Ectodermal cell (in vitro differentiated cells): ENCODE measurements around the gene SVIL.
A peak's percentile ranks its signal among the peaks of the same experiment; 100 is the strongest.
"Not testable (repeated sequence)": the region's sequence is repeated elsewhere in the genome, so short reads cannot be mapped to it uniquely, and the experiment has no call there.

Experiments used
- H3K27ac ChIP-seq: 2 replicates; pipeline ENCODE4 v1.7.0; 2013; ENCODE audit warnings: mild to moderate bottlenecking, low read depth, low read length; ENCODE audit not compliant: insufficient read depth, poor library complexity, severe bottlenecking
- H3K27me3 ChIP-seq: 2 replicates; pipeline ENCODE4 v1.7.0; 2013; ENCODE audit warnings: mild to moderate bottlenecking, low read length; ENCODE audit not compliant: insufficient read depth, control insufficient read depth, poor library complexity, severe bottlenecking
- H3K36me3 ChIP-seq: one replicate; pipeline ENCODE4 v1.7.0; 2013; ENCODE audit warnings: low read length; ENCODE audit not compliant: control insufficient read depth, insufficient read depth
- H3K4me1 ChIP-seq: one replicate; pipeline ENCODE4 v1.7.0; 2013; ENCODE audit warnings: low read length; ENCODE audit not compliant: control insufficient read depth, insufficient read depth
- H3K4me3 ChIP-seq: 2 replicates; pipeline ENCODE4 v1.7.0; 2013; ENCODE audit warnings: low read depth, low read length, control low read depth; ENCODE audit not compliant: insufficient read depth
- H3K9me3 ChIP-seq: 2 replicates; pipeline ENCODE4 v1.7.0; 2013; ENCODE audit warnings: mild to moderate bottlenecking, low read length, moderate library complexity; ENCODE audit not compliant: control insufficient read depth
- WGBS, 2 experiments: methylation state at CpG; one replicate each; pipeline ENCODE4 v1.1.7; 2013; ENCODE audit warnings: missing lambda C conversion rate in 2 of 2; 5-methylcytosine and 5-hydroxymethylcytosine counted together

Gene SVIL

DNA sequence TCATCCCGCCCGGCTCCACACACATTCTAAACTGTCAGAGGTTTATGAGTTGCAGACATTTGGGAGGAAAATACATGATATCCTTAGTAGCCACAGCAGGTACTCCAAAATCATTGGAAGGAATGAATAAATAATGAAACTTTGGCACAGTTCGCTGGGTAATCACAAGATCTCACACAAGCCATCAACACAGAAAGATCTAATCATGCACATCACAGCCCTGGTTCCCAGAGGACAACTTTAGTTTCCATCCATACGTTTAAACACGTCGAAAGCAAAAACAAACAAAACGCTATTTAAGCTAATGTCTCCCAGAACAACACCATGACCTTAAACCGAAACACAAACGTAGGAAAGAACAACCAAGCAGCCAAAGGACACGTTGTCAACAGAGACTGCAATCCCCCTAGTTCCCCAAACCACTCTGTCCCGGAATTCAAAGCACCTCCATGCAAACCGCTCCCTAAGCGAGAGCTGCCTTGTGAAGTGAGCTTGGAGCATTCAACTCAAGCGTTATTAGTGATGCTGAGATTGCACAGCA, 12.3 kb downstream of the SVIL start:
- H3K4me3 ChIP-seq = no peak overlapping the region
- H3K27ac ChIP-seq = no peak overlapping the region
- no peaks in the 10 kb centered on the region for H3K27me3 ChIP-seq
- H3K36me3 ChIP-seq = no peaks in the 10 kb centered on the region
- H3K4me1 ChIP-seq = peaks cover 20% of the 10 kb centered on the region
- no peaks in the 10 kb centered on the region for H3K9me3 ChIP-seq
- 86% methylated on average over 14 of the region's 14 CpGs for WGBS, 2 experiments

DNA sequence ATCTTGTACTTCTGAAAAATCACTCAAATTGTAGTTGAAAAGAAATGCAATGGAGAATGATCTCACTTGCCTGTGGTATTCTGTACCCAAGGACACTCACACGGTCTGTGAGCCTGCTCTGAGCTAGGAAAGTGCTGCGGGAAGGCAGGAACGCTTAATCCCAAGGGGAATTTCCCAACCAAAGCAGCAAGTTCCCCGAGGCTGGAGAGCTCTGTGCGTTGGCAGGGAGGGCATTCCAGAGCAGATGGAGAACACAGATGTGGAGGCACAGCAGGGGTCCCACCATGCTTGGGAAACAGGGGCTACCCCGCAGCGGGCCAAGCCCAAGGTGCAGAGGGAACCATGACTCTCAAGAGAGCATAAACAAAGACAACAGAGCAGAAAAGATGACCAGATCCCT, 13.6 kb downstream of the SVIL start:
- Histone ChIP-seq H3K36me3 (no peaks in the 10 kb centered on the region), H3K27ac (no peak overlapping the region), H3K9me3 (no peaks in the 10 kb centered on the region), H3K4me1 (peaks cover 20% of the 10 kb centered on the region), H3K4me3 (no peak overlapping the region), H3K27me3 (no peaks in the 10 kb centered on the region)
- WGBS, 2 experiments = 34% methylated on average over 7 of the region's 7 CpGs

DNA sequence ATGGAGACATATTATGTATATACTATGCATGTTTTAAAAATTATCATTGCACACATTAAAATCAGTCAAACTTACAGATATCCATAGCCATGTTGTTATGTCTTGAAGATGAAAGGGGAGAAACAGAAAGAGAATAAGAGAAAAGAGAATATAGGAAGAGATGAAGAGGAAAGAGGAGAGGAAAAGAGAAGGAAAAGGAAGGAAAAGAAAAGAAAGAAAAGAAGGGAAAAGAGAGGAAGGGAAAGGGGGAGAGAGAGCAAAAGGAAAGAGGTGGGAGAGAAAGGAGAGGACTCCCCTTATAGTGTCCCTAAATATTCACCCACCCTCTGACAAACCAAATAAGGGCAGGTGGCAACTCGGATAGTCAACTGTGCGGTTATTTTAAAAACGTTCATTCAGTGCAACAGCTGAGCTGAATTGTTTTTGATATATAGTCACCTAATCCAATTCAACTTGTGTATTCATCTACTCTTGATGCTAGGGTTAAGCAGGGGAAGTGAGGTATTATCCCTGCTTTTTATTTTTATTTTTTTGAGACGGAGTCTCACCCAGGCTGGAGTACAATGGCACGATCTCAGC, 14.6 kb downstream of the SVIL start:
- Histone ChIP-seq H3K27me3 (no peaks in the 10 kb centered on the region), H3K4me3 (no peak overlapping the region), H3K27ac (no peak overlapping the region), H3K4me1 (peaks cover 20% of the 10 kb centered on the region), H3K9me3 (no peaks in the 10 kb centered on the region), H3K36me3 (no peaks in the 10 kb centered on the region)
- WGBS, 2 experiments = 83 to 94% methylated on average over 5 of the region's 5 CpGs

DNA sequence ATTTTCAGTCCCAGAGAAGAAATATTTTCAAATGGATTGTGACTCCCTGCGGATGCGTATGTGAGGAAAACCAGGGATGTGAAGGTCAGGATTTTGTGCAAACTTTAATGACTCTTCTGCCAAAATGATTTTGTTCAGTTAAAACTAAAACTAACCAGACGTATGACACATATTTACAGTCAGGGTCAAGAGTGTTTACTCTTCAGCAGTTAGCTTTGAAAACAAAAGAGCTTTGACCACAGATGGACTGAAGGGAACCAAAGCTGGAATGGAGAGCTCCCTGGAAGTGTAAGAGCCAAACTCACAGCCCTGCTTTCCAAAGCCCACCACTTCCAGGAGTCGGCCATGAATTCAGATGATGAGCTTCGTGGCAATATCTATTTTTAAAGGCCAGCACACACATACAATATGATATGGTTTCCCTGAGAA, 15.5 kb downstream of the SVIL start:
- no peaks in the 10 kb centered on the region for H3K36me3 ChIP-seq
- 89 to 93% methylated on average over 5 of the region's 5 CpGs for WGBS, 2 experiments
- H3K4me1 ChIP-seq = peaks cover 20% of the 10 kb centered on the region
- H3K27ac ChIP-seq = peak overlapping the region; percentile 40
- no peak overlapping the region for H3K4me3 ChIP-seq
- H3K27me3 ChIP-seq = no peaks in the 10 kb centered on the region
- no peaks in the 10 kb centered on the region for H3K9me3 ChIP-seq

DNA sequence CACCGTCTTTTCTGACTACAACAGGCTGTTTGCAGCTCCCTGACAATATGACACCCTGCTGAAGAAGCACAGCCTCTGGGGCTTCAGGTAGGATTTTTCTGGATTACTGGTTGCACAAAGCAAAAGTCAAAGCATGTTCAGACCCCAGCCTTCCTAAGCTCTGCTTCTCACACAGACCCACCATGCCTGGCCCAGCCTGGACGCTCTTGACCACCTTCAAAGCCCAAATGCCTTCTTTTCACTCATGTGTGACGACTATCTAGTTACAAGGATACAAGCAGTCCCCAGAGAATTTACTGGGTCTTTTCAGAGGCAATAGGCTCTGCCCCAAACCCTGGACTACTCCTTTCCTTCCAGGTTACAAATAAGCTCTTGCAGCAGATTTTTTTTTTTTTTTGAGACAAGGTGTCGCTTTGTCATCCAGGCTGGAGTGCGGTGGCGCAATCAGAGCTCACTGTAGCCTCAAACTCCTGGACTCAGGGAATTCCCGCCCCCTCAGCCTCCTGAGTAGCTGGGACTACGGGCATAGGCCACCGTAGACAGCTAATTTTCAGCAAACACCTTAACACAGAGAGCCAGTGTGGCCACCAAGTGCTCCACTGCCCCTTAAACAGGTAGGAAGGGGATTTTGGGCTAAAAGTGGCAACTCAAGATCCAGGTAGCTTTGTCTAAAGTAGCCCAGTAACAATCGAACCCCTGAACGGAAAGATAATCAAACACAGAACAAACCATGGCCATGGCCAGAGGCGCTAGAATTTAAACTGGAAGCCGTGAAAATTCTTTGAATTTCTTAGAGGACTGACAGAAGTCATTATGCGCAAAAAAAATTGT, 16.2 kb downstream of the SVIL start:
- 76 to 82% methylated on average over 14 of the region's 14 CpGs for WGBS, 2 experiments
- no peaks in the 10 kb centered on the region for H3K36me3 ChIP-seq
- H3K27me3 ChIP-seq = no peaks in the 10 kb centered on the region
- peaks cover 20% of the 10 kb centered on the region for H3K4me1 ChIP-seq
- no peaks in the 10 kb centered on the region for H3K9me3 ChIP-seq
- H3K27ac ChIP-seq = peak overlapping the region; percentile 52
- no peak overlapping the region for H3K4me3 ChIP-seq

- 63 to 64% methylated on average over 8 of the region's 8 CpGs for WGBS, 2 experiments
- Histone ChIP-seq H3K27ac (peak overlapping the region; percentile 52), H3K27me3 (no peaks in the 10 kb centered on the region), H3K4me3 (no peak overlapping the region), H3K36me3 (no peaks in the 10 kb centered on the region), H3K4me1 (peaks cover 20% of the 10 kb centered on the region), H3K9me3 (no peaks in the 10 kb centered on the region)
These were observed 16.9 kb downstream of the SVIL start for GRCh38 chr10:29617880-29618340.

GRCh38 chr10:29616542-29616941, 18.2 kb downstream of the SVIL start:
- no peaks in the 10 kb centered on the region for H3K36me3 ChIP-seq
- peaks cover 25% of the 10 kb centered on the region for H3K4me1 ChIP-seq
- H3K4me3 ChIP-seq = no peak overlapping the region
- no peaks in the 10 kb centered on the region for H3K27me3 ChIP-seq
- no peak overlapping the region for H3K27ac ChIP-seq
- no peaks in the 10 kb centered on the region for H3K9me3 ChIP-seq
- 93 to 94% methylated on average over 6 of the region's 6 CpGs for WGBS, 2 experiments

DNA sequence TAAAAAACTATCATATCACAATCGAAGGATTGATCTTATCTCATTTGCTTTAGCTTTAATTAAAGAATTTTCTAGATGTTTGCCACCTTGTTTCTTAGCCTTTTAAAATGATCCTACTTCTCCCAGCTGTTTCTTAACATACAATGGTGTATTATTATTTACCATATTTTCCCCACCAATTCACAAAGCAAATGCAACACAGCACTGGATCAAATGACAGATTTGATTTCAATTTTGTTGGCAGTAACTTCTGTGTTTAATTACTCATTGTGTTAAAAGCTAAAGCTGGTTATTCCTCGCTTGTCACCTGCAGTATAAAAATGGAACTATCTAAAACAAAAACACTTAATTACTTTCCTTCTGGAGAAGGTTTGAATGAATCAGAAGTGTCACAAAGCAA, 19.6 kb downstream of the SVIL start:
- no peak overlapping the region for H3K4me3 ChIP-seq
- peaks cover 20% of the 10 kb centered on the region for H3K4me1 ChIP-seq
- no peaks in the 10 kb centered on the region for H3K9me3 ChIP-seq
- H3K27me3 ChIP-seq = no peaks in the 10 kb centered on the region
- H3K36me3 ChIP-seq = no peaks in the 10 kb centered on the region
- H3K27ac ChIP-seq = no peak overlapping the region
- WGBS, 2 experiments = 75 to 90% methylated on average over 1 to 2 of the region's 2 CpGs

- H3K4me1 ChIP-seq = peaks cover 20% of the 10 kb centered on the region
- not testable (repeated sequence) for H3K4me3 ChIP-seq, H3K27ac ChIP-seq, H3K27me3 ChIP-seq, H3K36me3 ChIP-seq, H3K9me3 ChIP-seq
- WGBS, 2 experiments = 87 to 95% methylated on average over 1 of the region's 1 CpG
These were observed 20.5 kb downstream of the SVIL start for GRCh38 chr10:29614289-29614688.

DNA sequence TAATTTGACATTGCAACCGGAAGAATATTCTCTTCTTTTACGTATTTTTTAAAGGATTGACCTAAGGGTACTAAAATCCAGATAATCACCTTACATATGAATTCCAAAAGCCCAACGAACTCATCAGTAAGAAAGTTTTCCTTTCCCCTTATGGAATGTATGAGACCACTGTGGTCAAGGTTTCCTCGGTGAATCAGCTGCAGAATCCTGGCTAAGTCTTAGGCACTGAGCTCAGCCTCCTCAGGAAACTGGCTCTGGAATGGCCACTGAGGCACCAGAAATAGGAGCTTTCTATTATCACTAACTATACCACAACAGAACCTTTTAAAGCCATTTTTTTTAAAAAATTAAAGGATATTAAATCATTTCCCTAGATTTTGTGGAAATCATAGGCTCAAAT, 21.0 kb downstream of the SVIL start:
- H3K9me3 ChIP-seq = no peaks in the 10 kb centered on the region
- 92 to 97% methylated on average over 4 of the region's 4 CpGs for WGBS, 2 experiments
- H3K27me3 ChIP-seq = no peaks in the 10 kb centered on the region
- H3K36me3 ChIP-seq = no peaks in the 10 kb centered on the region
- H3K27ac ChIP-seq = no peak overlapping the region
- peaks cover 17% of the 10 kb centered on the region for H3K4me1 ChIP-seq
- no peak overlapping the region for H3K4me3 ChIP-seq
